Endodermal cell (in vitro differentiated cells): ENCODE data around the gene ASCL1. TPM values are rescaled to one million over a fixed set of nuclear protein-coding genes. Genes with fewer than 3 reads are reported as not detected.
A peak's percentile ranks its signal among the peaks of the same experiment; 100 is the strongest.

ENCODE experiments used
- DNase-seq: peaks from one replicate; pipeline ENCODE4 v3.0.0-alpha.2; 2017
- H3K27ac ChIP-seq: 2 replicates; pipeline ENCODE4 v1.5.1; 2013; ENCODE audit warnings: mild to moderate bottlenecking, low read depth, low read length, moderate library complexity
- H3K27me3 ChIP-seq: 2 replicates; pipeline ENCODE4 v1.6.1; 2013; ENCODE audit warnings: mild to moderate bottlenecking, low read length, moderate library complexity; ENCODE audit not compliant: insufficient read depth, control insufficient read depth, poor library complexity, severe bottlenecking
- H3K36me3 ChIP-seq: 2 replicates; pipeline ENCODE4 v1.7.0; 2013; ENCODE audit warnings: mild to moderate bottlenecking, low read length, moderate library complexity; ENCODE audit not compliant: control insufficient read depth, insufficient read depth
- H3K4me1 ChIP-seq: one replicate; pipeline ENCODE4 v1.7.0; 2013; ENCODE audit warnings: low read length; ENCODE audit not compliant: control insufficient read depth, insufficient read depth
- H3K4me3 ChIP-seq: 2 replicates; pipeline ENCODE4 v1.5.1; 2013; ENCODE audit warnings: mild to moderate bottlenecking, low read length, moderate library complexity
- H3K9ac ChIP-seq: 2 replicates; pipeline ENCODE4 v1.6.1; 2013; ENCODE audit warnings: mild to moderate bottlenecking, low read length, moderate library complexity; ENCODE audit not compliant: poor library complexity, severe bottlenecking; ENCODE audit errors: extremely low read depth
- H3K9me3 ChIP-seq: 2 replicates; pipeline ENCODE4 v1.6.1; 2013; ENCODE audit warnings: mild to moderate bottlenecking, low read length, moderate library complexity; ENCODE audit not compliant: control insufficient read depth
- H3K27ac Mint-ChIP-seq: 2 replicates; pipeline ENCODE4 v1.8.0; 2020; ENCODE audit warnings: mixed read lengths
- H3K27me3 Mint-ChIP-seq: 2 replicates; pipeline ENCODE4 v1.8.0; 2021; ENCODE audit warnings: mild to moderate bottlenecking, mixed read lengths; ENCODE audit not compliant: insufficient read depth
- H3K36me3 Mint-ChIP-seq: 2 replicates; pipeline ENCODE4 v1.8.0; 2020; ENCODE audit warnings: low read depth, mixed read lengths
- H3K4me1 Mint-ChIP-seq: 2 replicates; pipeline ENCODE4 v1.8.0; 2020; ENCODE audit warnings: mixed read lengths
- H3K4me3 Mint-ChIP-seq: 2 replicates; pipeline ENCODE4 v1.8.0; 2020; ENCODE audit warnings: mild to moderate bottlenecking, moderate library complexity, mixed read lengths
- H3K9me3 Mint-ChIP-seq: 2 replicates; pipeline ENCODE4 v1.8.0; 2020; ENCODE audit warnings: mild to moderate bottlenecking, mixed read lengths
- CTCF ChIP-seq: fragments of 200-600 bp; sonication (generic); conservative IDR thresholded peaks from 2 replicates; pipeline ENCODE4 v1.5.0; 2021; ENCODE audit warnings: antibody characterized with exemption, mild to moderate bottlenecking
- WGBS, 2 experiments: methylation state at CpG; one replicate each; pipeline versions ENCODE4 v1.1.5 to v1.1.7; 2013; ENCODE audit warnings: missing lambda C conversion rate in 2 of 2, mixed read lengths in 1 of 2; ENCODE audit not compliant: insufficient coverage in 1 of 2, insufficient read length in 1 of 2; 5-methylcytosine and 5-hydroxymethylcytosine counted together
- long read RNA-seq, 4 experiments: library from polyadenylated mRNA in 2 of 4; library from RNA in 1 of 4; library from capped mRNA in 1 of 4; stranded (forward) in 3 of 4; unstranded in 1 of 4; transcript quantifications; one replicate each; pipeline ENCODE4 v2.0.0, GENCODE V29; 2020 to 2021; ENCODE audit warnings: inconsistent platforms in 1 of 4
- polyA plus RNA-seq, 2 experiments: library from polyadenylated mRNA; stranded (reverse); fragments of 50-300 nt; gene quantifications; one replicate each; pipeline ENCODE4 v1.2.3, GENCODE V29; 2013
- total RNA-seq, 2 donors: library from RNA; stranded (reverse); fragmentation: NEBNext Ultra II Directional in 1 of 2; extraction: Animal tissue kit (Norgen Biotek cat#: 25700) in 1 of 2; gene quantifications; 2 replicates in 1 of 2; 3 replicates in 1 of 2; pipeline ENCODE4 v1.2.1, GENCODE V29; 2021

ASCL1 gene
- not detected for total RNA-seq
- 36.3 TPM for polyA plus RNA-seq (2013, experiment 1 of 2)
- 30.5 TPM for polyA plus RNA-seq (2013, experiment 2 of 2)
- long read RNA-seq, experiment 1 = 0 reads
- long read RNA-seq, experiment 2 = 0 reads
- long read RNA-seq, experiment 3 = 0 reads
- long read RNA-seq, experiment 4 = 0 reads

- H3K27me3 Mint-ChIP-seq = peaks cover 99% of the 10 kb centered on the region
- H3K9me3 ChIP-seq = no peaks in the 10 kb centered on the region
- no peak within 1 kb of the TSS for H3K27ac ChIP-seq
- no peaks in the 10 kb centered on the region for H3K36me3 Mint-ChIP-seq
- no peak within 1 kb of the TSS for H3K27ac Mint-ChIP-seq
- no peak for TF ChIP-seq CTCF
- H3K4me1 ChIP-seq = peaks cover 3% of the 10 kb centered on the region
- WGBS, 2 experiments = 1 to 3% methylated on average over 13 to 48 of the region's 52 CpGs
- DNase-seq = peak; percentile 83
- no peak within 1 kb of the TSS for H3K9ac ChIP-seq
- peak within 1 kb of the TSS; percentile 75 for H3K4me3 ChIP-seq
- no peaks in the 10 kb centered on the region for H3K9me3 Mint-ChIP-seq
- peaks cover 11% of the 10 kb centered on the region for H3K4me1 Mint-ChIP-seq
- H3K4me3 Mint-ChIP-seq = peak within 1 kb of the TSS; percentile 53
- peaks cover 100% of the 10 kb centered on the region for H3K27me3 ChIP-seq
- H3K36me3 ChIP-seq = no peaks in the 10 kb centered on the region
Measured at GRCh38 chr12:102957339-102958050, at the start of gene ASCL1. Gene ASCL1 (plus strand): TSS chr12:102957674. CDS start chr12:102958245, 571 bp downstream.

- no peak for TF ChIP-seq CTCF
- Histone ChIP-seq H3K27me3 (no peaks in the 10 kb centered on the region), H3K36me3 (no peaks in the 10 kb centered on the region), H3K9ac (no peak overlapping the region), H3K27ac (no peak overlapping the region), H3K4me3 (no peak overlapping the region), H3K9me3 (no peaks in the 10 kb centered on the region), H3K4me1 (no peaks in the 10 kb centered on the region)
- Mint-ChIP-seq H3K4me3 (no peak overlapping the region), H3K4me1 (no peaks in the 10 kb centered on the region), H3K27me3 (no peaks in the 10 kb centered on the region), H3K36me3 (no peaks in the 10 kb centered on the region), H3K27ac (no peak overlapping the region), H3K9me3 (no peaks in the 10 kb centered on the region)
- no peak for DNase-seq
- WGBS, 2 experiments = 91% methylated on average over 3 of the region's 4 CpGs; no CpG with 5 or more reads in 1 of the 2 experiments
Measured at GRCh38 chr12:102907918-102908317, 49.6 kb upstream of the ASCL1 start.

- Histone ChIP-seq H3K36me3 (no peaks in the 10 kb centered on the region), H3K4me1 (no peaks in the 10 kb centered on the region), H3K27me3 (no peaks in the 10 kb centered on the region), H3K4me3 (no peak overlapping the region), H3K9me3 (no peaks in the 10 kb centered on the region), H3K9ac (no peak overlapping the region), H3K27ac (no peak overlapping the region)
- WGBS, 2 experiments = 90 to 100% methylated on average over 5 to 7 of the region's 7 CpGs
- no peak for TF ChIP-seq CTCF
- Mint-ChIP-seq H3K27me3 (peaks cover 4% of the 10 kb centered on the region), H3K4me3 (no peak overlapping the region), H3K36me3 (no peaks in the 10 kb centered on the region), H3K27ac (no peak overlapping the region), H3K9me3 (no peaks in the 10 kb centered on the region), H3K4me1 (no peaks in the 10 kb centered on the region)
- DNase-seq = no peak
Measured at GRCh38 chr12:102910137-102910536, 47.3 kb upstream of the ASCL1 start.
